Activated CD8-positive, alpha-beta T cell treated with anti-CD3 and anti-CD28 coated beads for 36 hours (primary cell): ENCODE data around the gene IL9. TPM values are rescaled to one million over a fixed set of nuclear protein-coding genes. Genes with fewer than 3 reads are reported as not detected.

ENCODE experiments used
- ATAC-seq: fragments of 200-7000 bp; cut with Tn5 transposase; one replicate; pipeline ENCODE4 v1.10.0; 2021; ENCODE audit warnings: mild to moderate bottlenecking, moderate library complexity
- CTCF ChIA-PET: fragments of 350-600 bp; sonication (Branson Sonifier 250); formaldehyde crosslinking; loops from one replicate; lab custom pipeline; 2021; ENCODE audit warnings: antibody characterized with exemption; lab: Charles Lee
- POLR2A ChIA-PET: fragments of 350-600 bp; sonication (Branson Sonifier 250); formaldehyde crosslinking; loops from one replicate; lab custom pipeline; 2021; ENCODE audit warnings: antibody characterized with exemption; lab: Charles Lee
- DNase-seq: peaks from one replicate; pipeline ENCODE4 v3.0.0-alpha.2; 2020
- H3K27ac Mint-ChIP-seq: one replicate; pipeline ENCODE4 v1.8.0; 2021; ENCODE audit warnings: mild to moderate bottlenecking, mixed read lengths
- H3K27me3 Mint-ChIP-seq: one replicate; pipeline ENCODE4 v1.8.0; 2021; ENCODE audit warnings: mixed read lengths
- H3K36me3 Mint-ChIP-seq: one replicate; pipeline ENCODE4 v1.8.0; 2021; ENCODE audit warnings: low read depth, mixed read lengths
- H3K4me1 Mint-ChIP-seq: one replicate; pipeline ENCODE4 v1.8.0; 2021; ENCODE audit warnings: low read depth, mixed read lengths
- H3K4me3 Mint-ChIP-seq: one replicate; pipeline ENCODE4 v1.8.0; 2021; ENCODE audit warnings: mild to moderate bottlenecking, moderate library complexity, mixed read lengths
- H3K9me3 Mint-ChIP-seq: one replicate; pipeline ENCODE4 v1.8.0; 2021; ENCODE audit warnings: mixed read lengths
- intact Hi-C: fragments of 100-400 bp; cut with micrococcal nuclease; formaldehyde crosslinking; loops from one replicate; pipeline ENCODE4 v1.10.0; 2022
- total RNA-seq, 2 experiments: library from RNA; stranded (reverse); gene quantifications; one replicate each; pipeline ENCODE4 v1.2.3, GENCODE V29; 2021
- TF ChIP-seq, protein P1 (sequence below): fragments of 200-600 bp; IDR thresholded peaks from one replicate; pipeline ENCODE4 v1.8.0; 2022; ENCODE audit warnings: antibody characterized with exemption, mild to moderate bottlenecking

IL9 gene
- total RNA-seq, 2 experiments from 2014 or later = not detected

DNA sequence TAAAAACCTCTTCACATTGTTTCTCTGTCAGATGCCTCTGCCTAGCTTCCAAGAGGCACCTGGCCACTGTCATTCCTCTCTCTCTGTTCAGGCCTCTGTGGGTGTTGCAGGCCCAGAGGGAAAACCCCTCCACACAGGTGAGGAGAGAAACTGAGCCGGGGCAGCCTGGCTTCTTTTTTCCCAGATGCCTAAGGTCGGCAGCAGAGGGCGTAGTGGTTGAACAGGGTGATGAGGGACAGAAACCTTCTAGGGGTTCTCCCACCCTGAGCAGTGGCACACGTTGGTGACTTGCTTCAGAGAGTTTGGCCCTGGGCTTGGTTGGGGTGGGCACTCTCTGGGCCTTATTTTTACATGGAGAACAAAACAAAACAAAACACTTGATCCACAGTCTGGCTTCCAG lies 12.2 kb downstream of the IL9 start:
- Mint-ChIP-seq H3K36me3 (no peaks in the 10 kb centered on the region), H3K9me3 (no peaks in the 10 kb centered on the region), H3K4me3 (no peak overlapping the region), H3K27ac (no peak overlapping the region), H3K27me3 (peaks cover 34% of the 10 kb centered on the region), H3K4me1 (peaks cover 3% of the 10 kb centered on the region)
- ChIA-PET CTCF (interaction anchor here (2.4 kb wide), 1 partner anchor 10 kb away, joined by 7 read pairs; no protein-coding TSS in a partner anchor), POLR2A (no interaction called here)
- ATAC-seq (peak; percentile 34), DNase-seq (peak; percentile 26)
- TF ChIP-seq, protein P1, sequence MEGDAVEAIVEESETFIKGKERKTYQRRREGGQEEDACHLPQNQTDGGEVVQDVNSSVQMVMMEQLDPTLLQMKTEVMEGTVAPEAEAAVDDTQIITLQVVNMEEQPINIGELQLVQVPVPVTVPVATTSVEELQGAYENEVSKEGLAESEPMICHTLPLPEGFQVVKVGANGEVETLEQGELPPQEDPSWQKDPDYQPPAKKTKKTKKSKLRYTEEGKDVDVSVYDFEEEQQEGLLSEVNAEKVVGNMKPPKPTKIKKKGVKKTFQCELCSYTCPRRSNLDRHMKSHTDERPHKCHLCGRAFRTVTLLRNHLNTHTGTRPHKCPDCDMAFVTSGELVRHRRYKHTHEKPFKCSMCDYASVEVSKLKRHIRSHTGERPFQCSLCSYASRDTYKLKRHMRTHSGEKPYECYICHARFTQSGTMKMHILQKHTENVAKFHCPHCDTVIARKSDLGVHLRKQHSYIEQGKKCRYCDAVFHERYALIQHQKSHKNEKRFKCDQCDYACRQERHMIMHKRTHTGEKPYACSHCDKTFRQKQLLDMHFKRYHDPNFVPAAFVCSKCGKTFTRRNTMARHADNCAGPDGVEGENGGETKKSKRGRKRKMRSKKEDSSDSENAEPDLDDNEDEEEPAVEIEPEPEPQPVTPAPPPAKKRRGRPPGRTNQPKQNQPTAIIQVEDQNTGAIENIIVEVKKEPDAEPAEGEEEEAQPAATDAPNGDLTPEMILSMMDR = peak; percentile 19
- intact Hi-C loops = loop anchor here (10.0 kb wide), 1 partner anchor 291 kb away; no protein-coding TSS in a partner anchor

DNA sequence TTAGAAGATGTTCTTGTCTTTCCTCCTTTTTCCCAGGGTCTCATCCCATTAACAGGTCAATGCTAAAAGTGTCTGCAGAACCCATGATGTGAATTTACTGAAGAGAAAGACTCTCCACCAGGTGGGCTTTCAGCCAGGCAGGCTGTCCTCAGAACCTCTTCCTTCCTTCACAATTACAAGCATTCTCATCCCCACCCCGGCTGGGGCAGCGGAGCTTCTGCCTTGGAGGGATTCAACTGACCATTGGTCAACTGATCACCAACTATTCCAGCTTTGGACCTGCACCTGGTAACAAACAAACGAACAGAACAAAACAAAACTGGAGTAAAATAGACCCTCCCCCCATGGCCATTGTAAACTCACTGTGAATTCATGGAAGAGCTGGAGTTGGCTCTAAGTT lies 12.6 kb downstream of the IL9 start:
- DNase-seq = no peak
- intact Hi-C loops = loop anchor here (10.0 kb wide), 1 partner anchor 292 kb away; no protein-coding TSS in a partner anchor
- H3K27ac Mint-ChIP-seq = no peak overlapping the region
- ChIA-PET CTCF (interaction anchor here (1.3 to 2.4 kb wide), 2 partner anchors 10 to 329 kb away, joined by 5 to 7 read pairs; no protein-coding TSS in a partner anchor), POLR2A (no interaction called here)
- H3K4me1 Mint-ChIP-seq = peaks cover 3% of the 10 kb centered on the region
- no peaks in the 10 kb centered on the region for H3K9me3 Mint-ChIP-seq
- no peak for ATAC-seq
- no peak overlapping the region for H3K4me3 Mint-ChIP-seq
- H3K27me3 Mint-ChIP-seq = peaks cover 34% of the 10 kb centered on the region
- no peaks in the 10 kb centered on the region for H3K36me3 Mint-ChIP-seq
- TF ChIP-seq, protein P1 = no peak

DNA sequence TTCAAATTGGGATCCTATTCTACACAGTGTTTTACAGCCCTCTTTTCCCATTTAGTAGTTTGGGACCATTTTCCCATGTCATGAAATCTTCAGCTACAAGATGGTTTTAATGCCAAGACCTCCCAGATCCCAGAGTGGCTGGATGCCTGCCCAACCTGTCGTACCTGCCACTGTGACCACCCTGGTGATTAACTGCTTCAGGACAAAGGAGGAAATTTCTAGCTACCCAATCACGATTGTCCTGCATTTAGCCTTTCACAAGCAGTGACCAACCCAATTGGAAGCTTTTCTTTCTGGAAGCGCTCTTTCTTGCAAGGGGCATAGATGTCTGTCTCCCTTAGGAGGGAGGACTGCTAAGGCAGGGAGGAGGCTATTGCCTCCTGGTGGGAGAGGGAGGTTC lies 13.8 kb downstream of the IL9 start:
- CTCF ChIA-PET = interaction anchor here (1.2 to 1.3 kb wide), 2 partner anchors 205 to 330 kb away, joined by 3 to 5 read pairs; no protein-coding TSS in a partner anchor
- H3K4me3 Mint-ChIP-seq = no peak overlapping the region
- no peak overlapping the region for H3K27ac Mint-ChIP-seq
- peaks cover 36% of the 10 kb centered on the region for H3K27me3 Mint-ChIP-seq
- intact Hi-C loops = loop anchor here (10.0 kb wide), 1 partner anchor 293 kb away; no protein-coding TSS in a partner anchor
- POLR2A ChIA-PET = interaction anchor here (1.1 kb wide), 1 partner anchor 350 kb away, joined by 3 read pairs; no protein-coding TSS in a partner anchor
- DNase-seq (no peak), ATAC-seq (no peak)
- H3K4me1 Mint-ChIP-seq = no peaks in the 10 kb centered on the region
- no peaks in the 10 kb centered on the region for H3K9me3 Mint-ChIP-seq
- TF ChIP-seq, protein P1 = no peak
- no peaks in the 10 kb centered on the region for H3K36me3 Mint-ChIP-seq

DNA sequence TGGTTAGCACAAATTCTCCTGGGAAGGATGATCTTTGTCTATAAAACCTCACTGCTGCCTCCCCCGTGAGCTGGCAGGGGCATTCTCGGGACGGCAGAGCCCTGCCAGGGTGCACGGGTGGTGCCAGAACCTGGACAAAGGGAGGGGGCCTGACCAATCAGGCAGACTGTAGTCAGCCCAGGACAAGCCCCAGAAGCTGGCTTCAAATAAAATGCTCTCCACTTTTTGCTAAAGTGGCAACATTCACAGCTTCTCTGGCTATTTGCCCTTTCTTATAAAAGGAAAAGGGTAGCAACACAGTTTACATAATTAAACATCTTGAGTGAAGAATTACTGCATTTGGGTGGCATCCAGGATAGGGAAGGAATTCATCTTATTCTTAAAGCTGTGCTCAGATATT lies 14.4 kb downstream of the IL9 start:
- H3K27me3 Mint-ChIP-seq = peaks cover 37% of the 10 kb centered on the region
- no peak overlapping the region for H3K4me3 Mint-ChIP-seq
- no peaks in the 10 kb centered on the region for H3K4me1 Mint-ChIP-seq
- no peak overlapping the region for H3K27ac Mint-ChIP-seq
- TF ChIP-seq, protein P1 = no peak
- DNase-seq = no peak
- intact Hi-C loops = loop anchor here (10.0 kb wide), 1 partner anchor 294 kb away; no protein-coding TSS in a partner anchor
- CTCF ChIA-PET = interaction anchor here (0.7 to 1.2 kb wide), 2 partner anchors 10 to 205 kb away, joined by 3 read pairs; no protein-coding TSS in a partner anchor
- H3K36me3 Mint-ChIP-seq = no peaks in the 10 kb centered on the region
- POLR2A ChIA-PET = interaction anchor here (1.1 kb wide), 1 partner anchor 351 kb away, joined by 3 read pairs; no protein-coding TSS in a partner anchor
- no peak for ATAC-seq
- no peaks in the 10 kb centered on the region for H3K9me3 Mint-ChIP-seq

DNA sequence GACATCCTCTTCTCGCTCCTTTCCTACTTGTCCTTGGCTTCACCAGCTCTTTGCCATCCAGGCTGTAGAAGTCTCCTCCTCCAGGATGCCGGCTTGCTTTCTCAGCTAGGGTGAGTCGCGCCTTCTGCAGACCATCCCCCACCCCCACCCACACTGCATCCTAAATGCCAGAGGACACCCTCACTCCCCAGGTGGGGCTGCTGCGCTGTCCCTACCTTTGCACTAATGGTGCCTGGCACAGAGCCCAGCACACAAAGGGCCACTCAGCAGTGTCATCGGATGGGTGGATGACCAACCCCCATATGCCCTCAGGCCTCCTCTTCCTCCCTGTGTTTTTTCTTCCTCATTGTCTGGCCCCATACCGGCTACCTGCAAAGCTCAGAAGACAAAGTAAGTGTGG lies 14.8 kb downstream of the IL9 start:
- ChIA-PET CTCF (interaction anchor here (0.7 kb wide), 1 partner anchor 10 kb away, joined by 3 read pairs; no protein-coding TSS in a partner anchor), POLR2A (no interaction called here)
- Mint-ChIP-seq H3K9me3 (no peaks in the 10 kb centered on the region), H3K27ac (no peak overlapping the region), H3K27me3 (peaks cover 37% of the 10 kb centered on the region), H3K4me1 (no peaks in the 10 kb centered on the region), H3K4me3 (no peak overlapping the region), H3K36me3 (no peaks in the 10 kb centered on the region)
- ATAC-seq = no peak
- intact Hi-C loops = loop anchor here (10.0 kb wide), 1 partner anchor 294 kb away; no protein-coding TSS in a partner anchor
- TF ChIP-seq, protein P1 = no peak
- DNase-seq = no peak
